ENCODE measurements around the gene LMNTD2.
A peak's percentile ranks its signal among the peaks of the same experiment; 100 is the strongest.
"Not testable (repeated sequence)": the region's sequence is repeated elsewhere in the genome, so short reads cannot be mapped to it uniquely, and the experiment has no call there.

The LMNTD2 gene

DNA sequence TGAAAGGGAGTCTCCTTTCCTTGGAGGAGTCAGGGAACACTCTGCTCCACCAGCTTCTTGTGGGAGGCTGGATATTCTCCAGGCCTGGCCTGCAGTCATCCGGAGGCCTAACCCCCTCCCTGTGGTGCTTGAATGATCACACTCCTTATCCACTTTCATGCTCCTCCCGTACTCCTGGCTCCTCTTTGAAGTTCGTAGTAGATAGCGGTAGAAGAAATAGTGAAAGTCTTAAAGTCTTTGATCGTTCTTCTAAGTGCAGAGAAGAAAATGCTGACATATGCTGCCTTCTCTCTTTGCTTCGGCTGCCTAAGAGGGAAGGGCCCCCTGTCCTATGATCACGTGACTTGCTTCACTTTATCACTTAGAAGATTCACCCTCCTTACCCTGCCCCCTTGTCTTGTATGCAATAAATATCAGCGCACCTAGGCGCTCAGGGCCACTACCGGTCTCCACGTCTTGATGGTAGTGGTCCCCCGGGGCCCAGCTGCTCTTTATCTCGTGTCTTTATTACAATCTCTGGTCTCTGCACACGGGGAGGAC is 13.6 kb upstream of the LMNTD2 start:
- DNase-seq; H3K23ac ChIP-seq (ENCODE audit: low read length); H3K56ac ChIP-seq (ENCODE audit: low read length); H2BK15ac ChIP-seq (replicated peaks; ENCODE audit: low read depth); H3K36me3 ChIP-seq (ENCODE audit: control insufficient read depth, insufficient read depth, low read length); H2BK120ac ChIP-seq (ENCODE audit: low read depth, low read length); H3K79me1 ChIP-seq (ENCODE audit: low read length); H3K18ac ChIP-seq (ENCODE audit: low read length); H3K4me2 ChIP-seq (ENCODE audit: low read length); H3K4me1 ChIP-seq (ENCODE audit: control insufficient read depth, low read depth, low read length); H3K4ac ChIP-seq (ENCODE audit: low read depth, low read length); H2BK5ac ChIP-seq (ENCODE audit: low read length); H3K9ac ChIP-seq (ENCODE audit: low read length); H3K27ac ChIP-seq (ENCODE audit: low read depth, low read length); H3K27me3 ChIP-seq (ENCODE audit: insufficient read depth, low read length, poor library complexity); H4K5ac ChIP-seq (ENCODE audit: low read length); H3K4me3 ChIP-seq (ENCODE audit: low read length); H2AK5ac ChIP-seq (ENCODE audit: low read length); H4K8ac ChIP-seq (ENCODE audit: low read depth, low read length): not testable (repeated sequence)
- WGBS (ENCODE audit: extremely low coverage, insufficient coverage, low lambda C conversion rate): no CpG with 5 or more reads among the region's 14 CpGs
- peaks cover 24% of the 10 kb centered on the region for H3K79me2 ChIP-seq (ENCODE audit: control insufficient read depth, insufficient read depth, low read length)

DNA sequence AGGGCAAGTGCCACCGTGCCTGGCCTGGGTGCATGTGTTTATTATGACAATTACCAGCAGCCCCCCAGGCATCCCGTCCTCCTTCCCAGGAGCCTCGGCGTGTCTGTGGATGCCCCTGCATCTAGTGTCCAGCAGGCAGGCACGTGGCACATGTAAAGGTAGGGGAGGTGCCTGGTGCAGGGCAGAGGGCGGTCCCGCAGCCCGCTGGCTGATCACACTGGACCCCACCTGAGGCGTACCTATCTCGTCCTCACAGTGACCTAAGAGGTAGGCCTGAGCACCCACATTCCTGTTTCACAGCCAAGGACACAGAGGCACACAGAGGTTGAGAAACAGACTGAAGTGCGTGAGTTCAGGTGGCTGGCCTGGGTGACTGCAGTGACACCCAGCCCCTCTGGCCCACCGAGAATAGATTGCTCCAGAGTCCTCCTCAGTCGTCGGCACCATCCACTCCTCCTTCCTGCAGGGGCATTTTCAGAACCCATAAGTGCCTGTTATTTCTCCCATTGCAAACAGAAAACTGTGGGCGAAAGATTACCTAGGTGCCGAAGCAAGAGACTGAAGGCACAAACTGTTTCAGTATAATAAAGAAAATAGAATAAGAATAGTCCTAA is 12.7 kb upstream of the LMNTD2 start:
- Histone ChIP-seq H3K79me1 (ENCODE audit: low read length) (no peaks in the 10 kb centered on the region), H3K56ac (ENCODE audit: low read length) (no peak overlapping the region), H3K18ac (ENCODE audit: low read length) (no peak overlapping the region), H2BK120ac (ENCODE audit: low read depth, low read length) (no peak overlapping the region), H3K4me2 (ENCODE audit: low read length) (no peak overlapping the region), H4K8ac (ENCODE audit: low read depth, low read length) (no peak overlapping the region), H3K79me2 (ENCODE audit: control insufficient read depth, insufficient read depth, low read length) (peaks cover 15% of the 10 kb centered on the region), H3K4ac (ENCODE audit: low read depth, low read length) (no peak overlapping the region), H3K4me1 (ENCODE audit: control insufficient read depth, low read depth, low read length) (peaks cover 3% of the 10 kb centered on the region), H2BK15ac (replicated peaks; ENCODE audit: low read depth) (no peak overlapping the region), H3K23ac (ENCODE audit: low read length) (no peak overlapping the region), H3K4me3 (ENCODE audit: low read length) (no peak overlapping the region), H3K36me3 (ENCODE audit: control insufficient read depth, insufficient read depth, low read length) (no peaks in the 10 kb centered on the region), H3K27me3 (ENCODE audit: insufficient read depth, low read length, poor library complexity) (peaks cover 7% of the 10 kb centered on the region), H2AK5ac (ENCODE audit: low read length) (no peak overlapping the region), H3K27ac (ENCODE audit: low read depth, low read length) (no peak overlapping the region), H4K5ac (ENCODE audit: low read length) (no peak overlapping the region), H3K9ac (ENCODE audit: low read length) (no peak overlapping the region), H2BK5ac (ENCODE audit: low read length) (no peak overlapping the region)
- no peak for DNase-seq
- no CpG with 5 or more reads among the region's 16 CpGs for WGBS (ENCODE audit: extremely low coverage, insufficient coverage, low lambda C conversion rate)

DNA sequence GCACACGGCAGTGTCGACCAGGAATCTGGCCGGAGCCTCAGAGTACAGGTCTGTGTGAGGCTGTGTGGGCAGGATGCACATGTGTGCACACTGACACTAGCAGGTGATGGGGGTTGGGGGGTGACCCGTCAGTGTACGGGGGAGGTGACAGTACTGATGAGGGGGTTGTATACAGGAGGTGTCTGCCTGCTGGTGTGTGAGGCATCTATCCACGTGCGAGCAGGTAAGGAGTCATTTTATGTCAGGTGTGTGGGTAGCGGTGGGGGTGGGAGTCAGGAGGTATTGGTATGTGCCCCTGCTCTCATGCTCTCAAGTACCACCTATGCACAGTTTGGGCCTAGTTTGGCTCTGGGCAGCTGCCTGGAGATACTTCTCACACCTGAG is 11.3 kb upstream of the LMNTD2 start:
- Histone ChIP-seq H3K4ac (ENCODE audit: low read depth, low read length) (no peak overlapping the region), H2AK5ac (ENCODE audit: low read length) (no peak overlapping the region), H3K23ac (ENCODE audit: low read length) (no peak overlapping the region), H3K56ac (ENCODE audit: low read length) (no peak overlapping the region), H3K18ac (ENCODE audit: low read length) (no peak overlapping the region), H3K27ac (ENCODE audit: low read depth, low read length) (no peak overlapping the region), H3K27me3 (ENCODE audit: insufficient read depth, low read length, poor library complexity) (peaks cover 7% of the 10 kb centered on the region), H3K4me1 (ENCODE audit: control insufficient read depth, low read depth, low read length) (no peaks in the 10 kb centered on the region), H2BK120ac (ENCODE audit: low read depth, low read length) (no peak overlapping the region), H3K4me3 (ENCODE audit: low read length) (no peak overlapping the region), H4K5ac (ENCODE audit: low read length) (no peak overlapping the region), H3K4me2 (ENCODE audit: low read length) (no peak overlapping the region), H3K79me1 (ENCODE audit: low read length) (no peaks in the 10 kb centered on the region), H3K36me3 (ENCODE audit: control insufficient read depth, insufficient read depth, low read length) (no peaks in the 10 kb centered on the region), H4K8ac (ENCODE audit: low read depth, low read length) (no peak overlapping the region), H3K9ac (ENCODE audit: low read length) (no peak overlapping the region), H2BK15ac (replicated peaks; ENCODE audit: low read depth) (no peak overlapping the region), H2BK5ac (ENCODE audit: low read length) (no peak overlapping the region), H3K79me2 (ENCODE audit: control insufficient read depth, insufficient read depth, low read length) (peaks cover under 1% of the 10 kb centered on the region)
- no peak for DNase-seq
- no CpG with 5 or more reads among the region's 8 CpGs for WGBS (ENCODE audit: extremely low coverage, insufficient coverage, low lambda C conversion rate)

DNA sequence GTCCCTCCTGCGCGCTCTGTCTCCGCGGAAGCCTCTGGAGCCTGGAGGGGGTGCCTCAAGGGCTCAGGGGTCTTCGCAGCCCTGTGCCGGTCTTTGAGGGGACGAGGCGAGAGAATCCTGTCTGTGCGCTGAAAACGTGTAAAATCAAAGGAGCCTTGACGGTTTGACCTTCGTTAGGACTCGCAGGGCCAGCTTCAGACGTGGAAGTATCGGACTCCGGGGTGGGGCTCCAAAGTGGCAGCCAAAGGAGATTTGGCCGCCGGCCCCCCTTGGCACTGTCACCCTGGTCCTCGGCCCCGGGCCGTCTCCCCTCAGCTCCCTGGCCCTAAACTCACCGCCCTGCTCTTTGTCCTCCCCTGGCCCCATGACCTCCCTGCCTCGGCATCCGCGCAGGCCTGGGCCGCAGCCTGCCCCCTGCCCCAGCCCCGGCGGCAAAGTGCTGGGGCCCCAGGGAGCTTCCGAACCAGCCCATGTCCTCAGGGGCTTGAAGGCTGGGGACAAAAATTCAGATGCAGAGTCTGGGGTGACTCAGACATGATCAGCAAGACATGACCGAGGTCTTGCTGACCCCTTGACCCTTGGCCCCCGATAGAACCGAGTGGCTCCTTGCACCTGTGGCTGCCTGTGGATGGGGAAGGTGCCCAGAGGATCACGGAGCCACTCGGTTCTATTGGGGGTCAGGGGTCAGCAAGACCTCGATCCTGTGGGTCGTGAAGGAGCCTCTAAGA is 8.8 kb upstream of the LMNTD2 start:
- Histone ChIP-seq H3K56ac (ENCODE audit: low read length) (peak overlapping the region; percentile 80), H3K27me3 (ENCODE audit: insufficient read depth, low read length, poor library complexity) (peaks cover under 1% of the 10 kb centered on the region), H2BK15ac (replicated peaks; ENCODE audit: low read depth) (no peak overlapping the region), H3K36me3 (ENCODE audit: control insufficient read depth, insufficient read depth, low read length) (no peaks in the 10 kb centered on the region), H2BK5ac (ENCODE audit: low read length) (no peak overlapping the region), H3K27ac (ENCODE audit: low read depth, low read length) (no peak overlapping the region), H4K5ac (ENCODE audit: low read length) (no peak overlapping the region), H3K4me3 (ENCODE audit: low read length) (no peak overlapping the region), H3K23ac (ENCODE audit: low read length) (peak overlapping the region; percentile 89), H2AK5ac (ENCODE audit: low read length) (no peak overlapping the region), H3K79me2 (ENCODE audit: control insufficient read depth, insufficient read depth, low read length) (no peaks in the 10 kb centered on the region), H3K4me1 (ENCODE audit: control insufficient read depth, low read depth, low read length) (peaks cover 2% of the 10 kb centered on the region), H3K4ac (ENCODE audit: low read depth, low read length) (peak overlapping the region; percentile 64), H4K8ac (ENCODE audit: low read depth, low read length) (no peak overlapping the region), H2BK120ac (ENCODE audit: low read depth, low read length) (no peak overlapping the region), H3K9ac (ENCODE audit: low read length) (peak overlapping the region; percentile 72), H3K4me2 (ENCODE audit: low read length) (peak overlapping the region; percentile 56), H3K18ac (ENCODE audit: low read length) (peak overlapping the region; percentile 19), H3K79me1 (ENCODE audit: low read length) (no peaks in the 10 kb centered on the region)
- no CpG with 5 or more reads among the region's 36 CpGs for WGBS (ENCODE audit: extremely low coverage, insufficient coverage, low lambda C conversion rate)
- DNase-seq: no peak

DNA sequence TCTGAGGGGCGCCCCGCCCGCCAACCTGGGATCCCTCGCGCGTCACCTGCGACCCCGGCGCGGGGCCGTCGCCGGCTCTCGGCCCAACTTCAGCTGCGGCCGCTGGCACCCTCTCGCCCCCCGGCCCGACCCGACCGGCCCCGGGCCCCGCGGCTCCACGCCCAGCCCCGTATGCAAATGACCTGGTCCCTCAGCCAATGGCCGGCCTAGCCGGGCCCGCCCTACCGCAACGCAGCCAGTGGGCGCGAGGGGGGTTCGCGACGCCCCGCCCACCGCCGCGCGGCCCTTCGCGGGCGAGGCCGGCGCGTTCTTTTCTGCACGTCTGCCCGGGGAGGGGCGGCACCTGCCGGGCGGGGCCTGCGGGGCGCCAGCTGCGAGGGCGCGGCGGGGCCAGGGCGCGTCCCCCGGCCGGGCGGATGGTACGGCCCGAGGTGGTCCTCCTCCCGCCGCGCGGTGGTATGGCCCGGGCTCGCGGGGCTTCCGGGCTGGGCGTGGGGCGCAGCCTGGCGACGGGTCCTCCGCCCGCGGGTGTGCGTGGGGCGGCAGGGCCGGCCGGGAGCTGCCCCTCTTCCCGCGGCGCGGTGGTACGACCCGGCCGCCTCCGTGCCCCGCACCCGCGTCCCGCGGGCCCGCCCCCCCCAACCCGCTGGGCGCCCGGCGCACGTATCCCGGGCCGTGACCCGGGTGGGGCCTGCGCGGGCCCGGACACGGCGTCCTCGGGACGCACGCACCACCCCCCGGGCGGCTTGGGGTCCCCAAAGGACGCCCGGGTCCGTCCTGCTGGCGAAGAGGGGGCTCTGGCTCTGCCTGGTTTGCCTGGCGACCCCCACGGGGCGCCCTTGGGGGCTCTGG is 8.0 kb upstream of the LMNTD2 start:
- Histone ChIP-seq H3K27ac (ENCODE audit: low read depth, low read length) (no peak overlapping the region), H2BK120ac (ENCODE audit: low read depth, low read length) (no peak overlapping the region), H3K4me1 (ENCODE audit: control insufficient read depth, low read depth, low read length) (peaks cover 2% of the 10 kb centered on the region), H3K56ac (ENCODE audit: low read length) (peak overlapping the region; percentile 93), H3K27me3 (ENCODE audit: insufficient read depth, low read length, poor library complexity) (no peaks in the 10 kb centered on the region), H3K23ac (ENCODE audit: low read length) (peak overlapping the region; percentile 89), H3K9ac (ENCODE audit: low read length) (peak overlapping the region; percentile 81), H4K8ac (ENCODE audit: low read depth, low read length) (no peak overlapping the region), H2AK5ac (ENCODE audit: low read length) (no peak overlapping the region), H3K79me1 (ENCODE audit: low read length) (no peaks in the 10 kb centered on the region), H3K4me2 (ENCODE audit: low read length) (peak overlapping the region; percentile 79), H3K36me3 (ENCODE audit: control insufficient read depth, insufficient read depth, low read length) (no peaks in the 10 kb centered on the region), H3K4me3 (ENCODE audit: low read length) (peak overlapping the region; percentile 39), H4K5ac (ENCODE audit: low read length) (no peak overlapping the region), H2BK15ac (replicated peaks; ENCODE audit: low read depth) (no peak overlapping the region), H3K18ac (ENCODE audit: low read length) (peak overlapping the region; percentile 19), H2BK5ac (ENCODE audit: low read length) (no peak overlapping the region), H3K4ac (ENCODE audit: low read depth, low read length) (peak overlapping the region; percentile 64), H3K79me2 (ENCODE audit: control insufficient read depth, insufficient read depth, low read length) (no peaks in the 10 kb centered on the region)
- no CpG with 5 or more reads among the region's 123 CpGs for WGBS (ENCODE audit: extremely low coverage, insufficient coverage, low lambda C conversion rate)
- DNase-seq: peak; percentile 94

Data from mesendoderm (in vitro differentiated cells).